Lower leg skin (tissue), 3 donors: ENCODE measurements around the gene DNALI1.
"Not testable (repeated sequence)": the region's sequence is repeated elsewhere in the genome, so short reads cannot be mapped to it uniquely, and the experiment has no call there.

Source experiments
- CTCF ChIP-seq, 3 donors: fragments of 450-650 bp; IDR thresholded peaks; one replicate each; pipeline ENCODE4 v1.5.1; 2016; ENCODE audit warnings: antibody characterized with exemption in 3 of 3, mild to moderate bottlenecking in 3 of 3, moderate library complexity in 2 of 3
- POLR2A ChIP-seq, 2 donors: fragments of 450-650 bp; IDR thresholded peaks; one replicate each; pipeline ENCODE4 v1.6.1; 2016 to 2017; ENCODE audit warnings: antibody characterized with exemption in 2 of 2, mild to moderate bottlenecking in 1 of 2, moderate library complexity in 1 of 2

GRCh38 chr1:37518241-37518640, 38.5 kb upstream of the DNALI1 start:
- TF ChIP-seq CTCF, POLR2A (IDR thresholded peaks at IDR 0.05): not testable (repeated sequence)
